T-helper 9 cell (primary cell): ENCODE results near the gene DLGAP4.

ENCODE experiments used
- DNase-seq: peaks from one replicate; pipeline ENCODE4 v3.0.0-alpha.2; 2020

The DLGAP4 gene

DNA sequence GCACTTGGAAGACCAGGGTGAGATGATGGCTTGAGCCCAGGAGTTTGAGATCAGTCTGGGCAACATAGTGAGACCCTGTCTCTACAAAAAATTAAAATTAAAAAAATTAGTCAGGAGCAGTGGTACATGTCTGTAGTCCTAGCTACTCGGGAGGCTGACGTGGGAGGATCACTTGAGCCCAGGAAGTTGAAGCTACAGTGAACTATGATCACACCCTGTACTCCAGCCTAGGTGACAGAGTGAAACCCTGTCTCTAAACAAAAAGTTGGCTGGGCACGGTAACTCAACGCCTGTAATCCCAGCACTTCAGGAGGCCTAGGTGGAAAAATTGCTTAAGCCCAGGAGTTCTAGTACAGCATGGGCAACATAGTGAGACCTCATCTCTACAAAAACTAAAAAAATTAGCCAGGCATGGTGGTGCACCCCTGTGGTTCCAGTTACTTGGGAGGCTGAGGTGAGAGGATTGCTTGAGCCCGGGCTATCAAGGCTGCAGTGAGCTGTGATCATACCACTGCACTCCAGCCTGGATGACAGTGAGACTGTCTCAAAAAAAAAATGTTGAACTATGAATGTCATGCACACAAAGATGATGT, 174.4 kb downstream of the DLGAP4 start:
- DNase-seq, result no peak

DNA sequence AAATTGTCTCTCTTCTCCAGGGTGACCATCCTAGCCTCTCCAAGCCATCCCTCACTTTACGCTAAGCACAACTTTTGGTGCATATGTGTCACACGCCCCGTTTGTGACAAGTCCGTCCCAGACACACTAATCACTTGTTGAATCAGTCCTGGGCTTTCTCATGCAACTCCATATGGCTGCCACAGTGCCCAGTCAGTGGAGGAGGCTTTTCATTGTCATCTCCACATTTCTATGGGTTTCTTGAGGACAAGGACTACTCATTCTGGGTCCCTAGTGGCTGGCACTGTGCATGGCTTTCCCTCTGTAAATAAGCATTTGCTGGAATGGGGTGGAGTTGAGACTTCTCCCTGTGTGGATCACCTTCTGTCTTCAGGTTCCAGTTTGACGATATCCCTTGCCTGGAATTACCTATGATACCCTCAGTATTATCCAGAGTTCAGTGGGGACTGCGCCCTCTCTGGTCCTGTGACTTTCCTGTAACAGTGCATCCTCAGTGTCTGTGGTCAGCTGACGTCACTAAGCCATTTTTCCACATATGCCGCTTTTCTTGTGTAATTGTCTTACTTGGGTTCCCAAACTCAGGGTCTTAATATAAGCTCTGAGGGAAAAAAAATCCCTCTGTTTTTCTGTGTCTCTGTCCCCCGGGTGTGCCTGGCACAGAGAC, 175.4 kb downstream of the DLGAP4 start:
- no peak for DNase-seq

DNA sequence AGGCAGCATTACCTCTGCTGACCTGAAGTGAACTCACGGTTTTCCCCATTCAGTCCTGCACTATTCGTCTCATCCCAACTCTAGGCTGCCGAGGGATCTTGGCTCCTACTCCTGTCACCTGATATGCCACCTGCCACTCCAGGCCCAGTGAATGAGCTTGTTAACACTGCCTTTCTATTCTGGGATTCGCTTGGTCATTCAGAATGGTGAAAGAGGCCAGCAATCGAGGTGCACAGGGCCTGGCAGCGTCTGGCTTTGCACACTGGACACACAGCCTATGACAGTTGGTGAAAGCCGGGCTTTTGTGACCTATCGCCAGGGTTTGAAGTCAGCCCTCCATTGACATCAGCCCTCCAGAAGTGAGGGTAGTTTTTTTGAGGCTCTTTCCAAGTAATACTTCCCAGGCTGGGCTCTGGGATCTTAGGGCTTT, 175.9 kb downstream of the DLGAP4 start:
- DNase-seq, result no peak

DNA sequence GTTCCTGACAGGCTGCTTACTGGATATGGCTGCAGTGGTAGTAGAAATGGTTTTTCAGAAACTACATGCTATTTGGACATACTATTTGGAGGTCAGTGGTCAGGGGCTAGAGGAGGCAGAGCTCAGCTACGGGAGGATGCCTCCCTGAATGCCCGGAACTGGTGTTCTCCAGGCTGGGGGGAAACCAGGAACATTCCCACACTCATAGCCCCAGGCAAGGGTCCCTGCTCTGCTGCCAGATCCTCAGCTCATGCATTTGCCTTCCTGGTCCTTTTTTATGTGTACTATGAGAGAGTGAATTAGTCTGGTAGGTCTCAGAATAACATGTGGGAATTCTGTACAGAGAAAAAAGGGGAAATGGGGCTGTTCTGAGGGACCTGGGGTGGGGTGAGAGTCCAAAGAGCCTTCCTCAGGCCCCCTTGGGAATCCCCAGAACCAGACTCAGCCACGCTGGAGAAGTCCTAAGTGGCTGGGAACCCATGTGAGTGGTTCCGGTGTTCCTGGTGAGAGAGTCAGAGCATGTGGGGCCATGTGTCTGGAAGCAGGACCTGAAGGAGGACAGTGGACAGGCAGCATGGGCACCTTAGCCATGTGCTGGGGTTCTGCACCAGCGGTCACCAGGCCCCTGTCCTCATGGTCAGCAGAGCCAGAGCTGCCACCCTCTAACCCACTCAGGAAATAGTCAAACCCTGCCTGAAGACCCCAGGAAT, 177.2 kb downstream of the DLGAP4 start:
- DNase-seq, result no peak

DNA sequence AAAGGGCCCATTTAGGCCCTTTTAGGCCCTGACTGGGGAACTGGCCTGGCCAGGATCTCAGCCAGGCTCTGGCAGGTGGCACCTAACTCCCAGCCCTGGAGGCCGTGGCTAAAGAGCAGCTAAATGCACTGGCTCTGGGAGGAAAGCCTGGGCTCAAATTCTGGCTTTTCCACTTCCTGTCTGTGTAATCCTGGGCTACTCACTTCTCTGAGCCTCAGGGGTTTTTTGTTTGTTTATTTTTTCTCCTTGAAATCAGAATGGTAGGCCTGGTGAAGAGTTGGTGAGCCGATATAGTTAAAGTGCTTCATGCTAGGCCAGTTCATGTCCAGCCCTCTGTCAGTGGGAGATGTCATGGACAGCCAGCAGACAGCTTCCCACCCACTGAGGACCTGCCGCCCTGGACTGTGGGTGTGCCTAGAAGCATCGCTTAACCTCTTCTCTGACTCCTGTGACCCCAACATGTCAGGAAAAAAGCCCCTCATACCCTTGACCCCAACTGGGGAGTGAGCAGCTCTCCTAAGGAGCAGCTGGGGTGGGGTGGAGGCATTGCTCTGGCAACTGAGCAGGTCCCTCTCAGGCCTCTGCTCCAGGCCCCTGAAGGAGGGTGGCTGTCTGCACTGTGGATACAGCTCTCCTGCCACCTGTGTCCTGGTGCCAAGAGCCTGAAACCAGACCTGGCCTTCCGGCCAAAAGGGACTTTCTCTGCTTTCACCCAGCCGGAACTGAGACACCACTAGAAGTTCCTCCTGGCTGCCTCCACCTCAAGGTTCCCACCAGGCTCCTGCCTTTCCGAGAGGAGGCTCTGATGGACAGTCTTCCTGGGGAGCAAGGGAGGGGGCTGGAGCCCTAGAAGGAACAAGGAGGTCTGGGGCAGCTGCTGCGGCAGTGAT, 178.0 kb downstream of the DLGAP4 start:
- DNase-seq, result no peak

DNA sequence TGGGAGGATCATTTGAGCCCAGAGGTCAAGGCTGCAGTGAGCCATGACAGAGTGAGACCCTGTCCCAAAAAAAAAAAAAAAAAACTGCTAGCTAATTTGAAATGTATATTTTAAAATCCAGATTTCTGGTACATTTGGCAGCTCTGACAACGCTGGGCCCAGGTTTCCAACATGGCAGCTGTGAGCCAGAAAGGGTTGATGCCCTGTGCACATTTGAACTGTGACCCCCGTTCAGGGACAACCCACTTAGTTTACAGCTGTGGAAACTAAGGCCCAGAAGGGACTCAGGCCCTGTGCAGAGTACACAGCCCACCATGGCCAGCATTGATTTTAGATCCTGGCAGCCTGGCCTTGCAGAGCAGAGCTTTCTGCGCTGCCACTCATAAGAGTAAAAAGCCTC, 179.1 kb downstream of the DLGAP4 start:
- DNase-seq, result no peak

DNA sequence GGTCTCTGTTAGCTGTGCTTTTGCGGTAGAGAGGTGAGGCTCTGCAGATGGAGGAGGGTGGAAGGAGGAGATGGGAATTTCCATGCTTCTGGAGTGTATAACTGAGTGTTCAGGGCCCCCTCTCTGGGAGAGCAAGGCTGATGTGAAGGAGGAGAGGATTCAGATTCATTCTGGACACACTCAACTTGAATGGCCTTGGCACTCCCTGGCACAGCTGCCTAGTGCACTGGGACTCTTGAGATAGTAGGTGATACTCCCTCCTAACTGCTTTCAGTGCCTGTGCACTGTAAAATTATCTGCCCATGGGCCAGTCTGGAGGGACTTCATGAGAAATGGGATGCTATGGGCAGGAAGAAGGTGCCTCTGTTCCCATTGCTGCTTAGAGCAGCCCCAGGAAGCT, 180.9 kb downstream of the DLGAP4 start:
- no peak for DNase-seq

DNA sequence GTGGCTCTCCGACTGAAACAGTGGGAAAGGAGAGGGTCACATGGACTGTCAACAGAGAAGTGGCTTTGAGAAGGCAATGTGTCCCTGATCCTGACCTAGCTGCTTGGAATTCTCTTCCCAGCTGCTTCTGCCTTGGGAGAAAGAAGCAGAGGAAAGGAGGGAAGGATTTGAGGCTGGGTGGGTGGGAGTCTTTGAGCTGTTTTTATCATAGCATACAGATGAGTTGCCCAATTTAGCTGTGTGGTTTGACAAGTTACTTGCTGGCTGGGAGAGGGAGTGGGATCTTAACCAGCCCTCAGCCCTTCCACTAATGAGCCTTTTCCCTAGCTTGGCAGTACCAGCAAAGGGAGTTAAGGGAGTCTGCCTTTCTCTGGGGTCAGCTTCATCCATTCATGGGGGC, 184.1 kb downstream of the DLGAP4 start:
- no peak for DNase-seq

DNA sequence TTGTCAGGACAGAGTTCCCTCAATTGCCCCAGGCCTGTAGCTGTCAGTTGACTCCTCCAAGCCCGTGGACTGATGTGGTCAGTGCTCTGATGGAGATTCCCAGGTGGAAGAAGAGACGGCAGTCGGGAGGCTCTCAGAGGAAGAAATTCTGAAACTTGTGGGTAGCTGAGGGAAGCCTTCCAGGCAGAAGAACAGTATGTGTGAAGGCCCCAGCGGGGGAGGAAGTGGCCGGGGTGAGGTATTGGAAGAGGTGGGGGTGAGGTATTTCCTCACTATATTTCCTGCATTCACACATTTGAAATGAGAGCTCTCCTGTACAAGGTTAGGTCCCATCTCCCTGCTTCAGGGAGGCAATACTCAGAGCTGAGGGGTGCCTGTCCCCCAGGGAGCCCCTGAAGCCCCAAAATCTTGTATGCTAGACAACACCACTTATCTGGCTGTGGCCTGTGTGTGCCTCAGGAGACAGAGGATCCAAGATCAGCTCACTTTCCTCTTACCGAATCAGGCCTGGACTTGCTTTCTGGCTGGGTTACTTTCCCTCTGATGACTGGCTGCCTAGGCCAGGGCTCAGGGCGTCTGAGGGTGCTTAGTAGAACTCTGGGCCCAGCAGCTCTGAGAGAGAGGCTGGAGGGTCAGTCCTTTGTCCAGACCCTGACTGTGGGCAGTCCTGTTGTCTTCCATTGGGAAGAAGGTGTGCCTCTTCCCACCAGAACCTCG, 185.9 kb downstream of the DLGAP4 start:
- peak; percentile 44 for DNase-seq

DNA sequence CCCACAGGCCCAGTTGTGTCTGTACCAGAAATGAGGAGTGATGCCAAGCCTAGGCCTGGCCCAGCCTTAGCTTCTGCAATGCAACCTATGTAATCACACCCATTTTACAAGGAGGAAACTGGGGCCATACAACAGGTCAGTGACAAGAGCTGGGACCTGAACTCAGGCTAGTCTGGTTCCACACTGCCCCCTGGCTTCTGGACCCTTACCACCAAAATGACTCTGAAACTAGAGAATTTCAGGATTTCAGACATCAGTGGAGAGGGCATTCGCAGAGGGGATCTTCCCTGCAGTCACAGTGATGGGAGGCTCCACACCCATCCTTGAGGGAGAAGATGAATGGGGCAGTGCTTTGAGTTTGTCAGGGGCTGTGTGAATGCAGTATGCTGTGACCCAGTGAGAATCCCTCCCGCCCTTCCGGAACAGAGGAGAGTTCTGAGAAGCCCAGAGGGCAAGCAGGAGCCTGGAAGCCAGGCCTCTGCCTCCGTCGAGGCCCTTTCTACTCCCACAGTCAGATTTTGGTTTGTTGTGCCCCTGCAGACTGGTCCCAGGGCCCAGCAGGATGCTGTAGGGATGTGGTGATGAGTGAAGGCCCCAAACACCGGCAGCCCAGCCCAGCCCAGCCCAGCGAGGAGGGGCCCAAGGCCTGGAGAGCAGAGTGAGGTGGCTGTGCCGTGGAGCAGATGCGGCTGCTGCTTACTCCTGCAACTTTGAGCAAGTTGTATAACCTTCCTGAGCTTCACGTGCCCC, 187.1 kb downstream of the DLGAP4 start:
- DNase-seq, result no peak

DNA sequence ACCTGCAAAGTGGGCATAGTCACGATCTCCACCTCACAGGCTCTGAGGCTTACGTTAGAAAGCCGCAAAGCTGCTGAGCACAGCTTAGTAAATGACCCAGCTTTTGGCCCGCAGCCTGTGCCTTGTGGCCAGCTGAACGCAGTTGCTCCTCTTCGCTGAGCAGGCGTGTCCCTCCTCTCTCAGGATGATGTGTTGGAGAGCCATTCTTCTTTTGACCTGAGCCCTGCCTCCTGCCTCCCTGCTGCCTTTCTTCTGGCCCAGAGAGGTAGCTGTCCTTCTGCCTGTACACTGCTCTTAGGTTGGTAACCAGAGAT, 187.6 kb downstream of the DLGAP4 start:
- DNase-seq, result no peak

DNA sequence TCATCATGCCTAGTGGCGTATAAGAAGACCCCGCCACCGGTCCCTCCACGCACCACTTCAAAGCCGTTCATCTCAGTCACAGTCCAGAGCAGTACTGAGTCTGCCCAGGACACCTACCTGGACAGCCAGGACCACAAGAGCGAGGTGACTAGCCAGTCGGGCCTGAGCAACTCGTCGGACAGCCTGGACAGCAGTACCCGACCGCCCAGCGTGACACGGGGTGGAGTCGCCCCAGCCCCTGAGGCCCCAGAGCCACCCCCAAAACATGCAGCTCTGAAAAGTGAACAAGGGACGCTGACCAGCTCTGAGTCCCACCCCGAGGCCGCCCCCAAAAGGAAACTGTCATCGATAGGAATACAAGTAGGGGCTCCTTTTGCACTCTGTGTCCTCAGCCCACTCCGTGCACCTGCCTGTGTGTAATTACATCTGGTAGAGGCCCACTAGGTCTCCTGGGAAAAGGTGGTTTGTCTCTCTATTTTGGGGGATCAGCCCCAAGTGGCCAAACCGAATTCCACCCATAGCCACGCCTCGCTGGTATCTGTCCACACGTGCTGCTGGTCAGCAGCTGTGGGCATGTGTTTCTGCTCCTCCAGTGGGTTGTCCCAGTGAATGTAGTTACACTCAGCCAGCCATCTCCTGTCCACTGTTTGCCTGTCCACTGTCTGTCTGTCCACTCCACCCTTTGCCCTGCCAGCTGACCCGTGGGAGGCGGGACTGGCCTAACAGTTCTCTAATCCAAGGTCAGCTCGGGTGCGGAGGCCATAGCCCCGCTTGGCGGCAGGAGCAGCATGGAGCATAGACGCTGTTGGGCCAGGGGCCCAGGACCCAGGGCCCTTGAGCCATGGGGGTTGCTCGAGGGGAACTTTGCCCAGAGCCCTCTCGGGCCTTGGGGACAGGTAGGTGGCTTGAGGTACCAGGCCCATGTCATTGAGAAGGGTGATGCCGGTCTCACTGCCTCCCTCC, 190.8 kb downstream of the DLGAP4 start:
- DNase-seq, result no peak

DNA sequence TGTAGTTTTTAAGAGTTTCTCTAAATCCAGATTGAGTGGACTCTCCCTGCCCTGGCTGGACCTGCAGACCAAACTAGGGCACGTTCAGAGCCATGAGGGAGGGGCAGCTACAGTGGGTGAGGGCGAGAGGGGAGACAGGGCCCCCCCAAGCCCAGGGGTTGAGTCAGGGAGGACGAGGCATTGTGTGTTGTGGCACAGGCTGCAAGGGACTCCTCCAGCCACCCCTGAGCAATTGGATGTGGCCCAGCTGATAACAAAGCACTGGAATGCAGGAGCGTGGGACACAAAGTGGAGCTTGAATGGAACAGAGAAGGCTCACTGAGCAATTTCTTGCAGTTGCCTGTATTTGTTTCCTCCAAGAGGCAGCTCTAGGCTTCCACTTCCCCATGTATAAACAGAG, 191.7 kb downstream of the DLGAP4 start:
- no peak for DNase-seq

DNA sequence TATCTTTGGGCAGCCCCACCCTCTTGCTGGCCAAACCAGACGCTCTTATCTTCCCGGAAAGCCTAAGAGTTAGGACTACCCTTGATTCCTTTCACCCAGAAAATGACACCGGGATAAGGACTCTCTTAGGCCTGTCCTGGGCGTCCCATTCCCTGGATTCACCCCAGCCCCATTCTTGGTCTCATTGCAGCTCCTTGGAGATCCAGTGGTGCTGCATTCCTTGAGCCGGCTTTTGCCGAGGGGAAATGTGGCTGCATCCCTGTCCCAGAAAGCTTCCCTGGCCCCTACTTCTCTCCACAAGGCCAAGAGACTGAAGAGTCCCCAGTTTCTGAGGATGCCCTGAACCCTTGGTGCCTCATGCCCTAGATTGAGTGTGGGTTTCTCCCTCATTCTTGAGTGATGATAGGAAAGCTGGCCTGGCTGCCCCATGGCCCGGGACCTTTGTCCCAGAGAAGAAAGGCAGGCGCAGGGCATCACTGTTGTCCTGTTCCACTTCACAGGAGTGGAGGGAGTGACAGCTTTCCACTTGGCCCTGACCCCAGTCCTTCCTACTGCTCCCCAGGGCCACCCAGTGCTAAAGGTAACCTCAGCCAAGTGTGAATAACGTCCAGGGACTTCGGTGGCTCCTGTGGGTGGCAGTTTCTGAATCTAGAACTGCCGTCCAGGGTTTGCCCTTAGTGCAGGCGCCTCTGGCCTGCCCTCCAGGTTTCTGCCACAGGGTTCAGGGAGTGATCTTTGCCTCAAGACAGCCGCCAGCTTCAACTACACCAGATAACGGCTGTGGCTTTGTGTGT, 192.4 kb downstream of the DLGAP4 start:
- no peak for DNase-seq

DNA sequence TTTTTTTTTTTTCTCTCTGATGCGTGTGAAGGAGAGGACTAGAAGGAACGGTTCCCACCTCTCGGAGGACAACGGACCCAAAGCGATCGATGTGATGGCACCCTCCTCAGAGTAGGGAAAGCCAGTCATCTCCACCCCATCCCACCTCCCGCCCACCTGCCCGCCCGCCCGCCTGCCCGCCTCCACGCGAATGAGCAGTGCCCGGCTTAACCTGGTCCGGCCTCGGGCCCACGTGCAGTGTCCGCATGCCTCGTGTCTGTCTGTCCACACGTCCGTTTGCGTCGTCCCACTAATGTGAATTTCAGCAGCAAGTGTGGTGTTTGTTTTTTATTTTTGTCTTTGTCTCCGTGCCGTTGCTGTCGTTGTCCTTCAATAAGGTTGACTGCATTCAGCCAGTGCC, 193.1 kb downstream of the DLGAP4 start:
- DNase-seq, result no peak

DNA sequence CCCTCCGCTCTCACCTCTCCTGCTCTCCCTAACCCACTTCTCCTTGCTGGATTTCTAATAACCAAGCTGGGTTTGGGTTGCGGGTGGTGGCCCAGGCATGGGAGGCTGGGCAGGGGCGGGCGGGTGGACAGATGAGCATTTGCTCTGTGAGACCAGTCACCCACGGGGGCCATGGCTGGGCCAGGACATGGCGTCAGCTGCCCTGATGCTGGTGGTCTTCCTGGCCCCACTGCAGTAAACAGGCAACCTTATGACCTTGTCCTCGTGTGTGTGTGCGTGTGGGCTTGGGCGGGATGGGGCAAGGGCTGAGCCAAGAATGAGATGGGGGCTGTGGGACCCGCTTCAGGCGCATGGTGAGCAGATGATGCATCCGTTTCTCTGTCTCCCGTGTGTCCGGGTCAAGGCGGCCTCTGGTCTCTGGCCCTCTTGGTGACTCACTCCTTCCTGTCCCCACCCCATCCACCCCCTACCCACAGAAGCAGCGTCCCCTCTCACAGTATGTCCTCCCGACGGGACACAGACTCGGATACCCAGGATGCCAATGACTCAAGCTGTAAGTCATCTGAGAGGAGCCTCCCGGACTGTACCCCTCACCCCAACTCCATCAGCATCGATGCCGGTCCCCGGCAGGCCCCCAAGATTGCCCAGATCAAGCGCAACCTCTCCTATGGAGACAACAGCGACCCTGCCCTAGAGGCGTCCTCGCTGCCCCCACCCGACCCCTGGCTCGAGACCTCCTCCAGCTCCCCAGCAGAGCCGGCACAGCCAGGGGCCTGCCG, 193.8 kb downstream of the DLGAP4 start:
- no peak for DNase-seq

DNA sequence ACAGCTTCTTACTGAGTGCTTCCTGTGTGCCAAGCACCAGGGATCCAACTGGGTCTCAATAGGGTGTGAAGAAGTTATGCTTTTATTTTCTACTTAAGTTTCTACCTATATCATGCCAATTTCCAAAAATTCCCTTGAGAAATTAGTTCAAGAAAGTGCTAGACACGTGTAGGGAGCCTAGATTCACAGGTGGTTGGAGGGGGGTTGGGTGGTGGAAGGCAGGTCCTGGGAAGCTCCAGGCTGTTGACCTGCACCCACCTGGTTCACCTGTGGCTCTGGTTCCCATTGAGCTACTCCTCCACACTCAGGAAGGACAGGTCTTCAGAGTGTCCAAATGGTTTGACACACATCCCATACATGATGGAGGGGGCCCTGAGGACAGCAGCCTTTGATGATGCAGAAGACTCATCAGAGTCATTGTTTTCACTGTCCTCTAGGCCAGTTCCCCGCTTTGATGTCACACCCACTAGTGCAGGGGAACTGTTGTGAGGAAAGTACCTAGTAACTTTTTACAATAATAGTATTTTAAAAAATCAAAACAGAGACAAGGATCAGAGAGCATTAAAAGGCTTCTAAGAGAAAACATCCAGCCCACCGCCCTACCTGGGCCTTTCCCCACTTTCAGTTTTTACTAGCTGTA, 195.3 kb downstream of the DLGAP4 start:
- no peak for DNase-seq

DNA sequence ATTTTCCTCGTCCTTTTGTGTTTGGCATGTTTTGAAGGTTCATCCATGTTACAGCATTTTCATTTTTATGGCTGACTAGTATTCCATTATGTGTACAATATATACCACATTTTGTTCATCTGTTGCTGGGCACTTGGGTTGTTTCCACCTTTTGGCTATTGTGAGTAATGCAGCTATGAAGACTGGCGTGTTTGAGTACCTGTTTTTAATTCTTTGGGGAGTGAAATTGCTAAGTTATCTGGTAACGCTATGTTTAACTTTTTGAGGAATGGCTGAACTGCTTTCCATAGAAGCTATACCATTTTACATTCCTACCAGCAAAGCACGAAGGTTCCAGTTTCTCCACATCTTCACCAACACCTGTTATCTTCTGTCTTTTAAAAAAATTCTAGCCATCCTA, 198.2 kb downstream of the DLGAP4 start:
- DNase-seq, result no peak

DNA sequence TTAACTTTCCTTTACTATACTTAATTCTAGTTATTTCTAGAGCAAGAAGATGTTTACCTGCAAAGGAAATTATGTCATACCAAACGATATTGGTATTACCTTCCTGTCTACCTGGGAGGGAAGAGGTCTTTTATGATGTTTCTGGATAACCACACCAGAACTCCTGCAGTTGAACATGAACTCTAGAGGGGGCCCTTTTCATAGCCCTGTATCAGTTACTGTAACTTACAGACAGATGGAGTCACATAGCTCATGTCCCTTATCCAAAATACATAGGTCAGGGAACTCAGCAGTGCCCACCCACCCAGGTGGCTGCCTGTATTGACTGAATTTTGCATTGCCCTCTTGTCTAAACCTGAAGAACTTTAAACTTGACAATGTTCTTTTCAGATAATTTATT, 200.1 kb downstream of the DLGAP4 start:
- DNase-seq, result no peak
